Heart left ventricle (tissue), 13 donors: Measurements from ENCODE around the gene TRUB1.

Experiments
- POLR2A ChIP-seq, 2 donors: fragments of 450-650 bp; IDR thresholded peaks; one replicate each; pipeline ENCODE4 v1.6.1; 2017; ENCODE audit warnings: antibody characterized with exemption in 2 of 2, mild to moderate bottlenecking in 2 of 2, moderate library complexity in 2 of 2
- TF ChIP-seq, protein P1 (sequence below), 12 donors: fragments of 200-600 bp; sonication (generic) in 4 of 12; IDR thresholded peaks; one replicate each; pipeline versions ENCODE4 v1.5.0 to v1.8.0; 2018 to 2022; ENCODE audit warnings: antibody characterized with exemption in 12 of 12, mild to moderate bottlenecking in 5 of 12
- donor health status: ischemic (EF 13 %, LVEDD 7.1; RV severe dilation, severe dysfunction).
- donor health status: DM: no; HTN: yes; CAD: no.
- donor health status: DM: no; HTN: no; CAD: no.
- donor health status: ischemic (EF 25% LVEDD 6.9; RV normal size, moderate dysfunction).
- donor health status: ischemic (EF 25% LVEDD 5.7; RV mildly dilated, moderate dysfunction).
- donor health status: ischemic (EF 35%, LVEDD 5.7; RV mildly dilated, moderate dysfunction).
- donor health status: nonischemic (EF 11% LVEDD 7.7; RV severe dilation, severe dysfunction).
- donor health status: DM: yes; HTN: yes; CAD: no.
- donor health status: PGD.
- donor health status: ischemic (EF 29% LVEDD 5.4; RV normal size, mild dysfunction).
- donor health status: nonischemic (EF 23%, LVEDD 6.1; RV moderate dilation, normal function).

- TF ChIP-seq, protein P1, sequence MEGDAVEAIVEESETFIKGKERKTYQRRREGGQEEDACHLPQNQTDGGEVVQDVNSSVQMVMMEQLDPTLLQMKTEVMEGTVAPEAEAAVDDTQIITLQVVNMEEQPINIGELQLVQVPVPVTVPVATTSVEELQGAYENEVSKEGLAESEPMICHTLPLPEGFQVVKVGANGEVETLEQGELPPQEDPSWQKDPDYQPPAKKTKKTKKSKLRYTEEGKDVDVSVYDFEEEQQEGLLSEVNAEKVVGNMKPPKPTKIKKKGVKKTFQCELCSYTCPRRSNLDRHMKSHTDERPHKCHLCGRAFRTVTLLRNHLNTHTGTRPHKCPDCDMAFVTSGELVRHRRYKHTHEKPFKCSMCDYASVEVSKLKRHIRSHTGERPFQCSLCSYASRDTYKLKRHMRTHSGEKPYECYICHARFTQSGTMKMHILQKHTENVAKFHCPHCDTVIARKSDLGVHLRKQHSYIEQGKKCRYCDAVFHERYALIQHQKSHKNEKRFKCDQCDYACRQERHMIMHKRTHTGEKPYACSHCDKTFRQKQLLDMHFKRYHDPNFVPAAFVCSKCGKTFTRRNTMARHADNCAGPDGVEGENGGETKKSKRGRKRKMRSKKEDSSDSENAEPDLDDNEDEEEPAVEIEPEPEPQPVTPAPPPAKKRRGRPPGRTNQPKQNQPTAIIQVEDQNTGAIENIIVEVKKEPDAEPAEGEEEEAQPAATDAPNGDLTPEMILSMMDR (IDR thresholded peaks at IDR 0.05): no peak
- TF ChIP-seq POLR2A (IDR thresholded peaks at IDR 0.05): no peak
Measured at GRCh38 chr10:114940735-114941134, 2.7 kb downstream of the TRUB1 start.
